CD4-positive, alpha-beta T cell treated with Interleukin-21 for 1 hour (primary cell): Measurements from ENCODE around the gene CMTM6.
"Not testable (repeated sequence)": the region's sequence is repeated elsewhere in the genome, so short reads cannot be mapped to it uniquely, and the experiment has no call there.

ENCODE experiments used
- DNase-seq: peaks from one replicate; pipeline ENCODE4 v3.0.0-alpha.2; 2020

The CMTM6 gene

GRCh38 chr3:32502118-32502945 is at the start of gene CMTM6:
Gene CMTM6, minus strand, starts transcription at chr3:32502852. Its CDS starts 107 bp downstream, at chr3:32502745.
- DNase-seq, result peak; percentile 80

GRCh38 chr3:32552013-32552412 is 49.4 kb upstream of the CMTM6 start:
- DNase-seq, result no peak

- DNase-seq, result no peak
Observed at GRCh38 chr3:32551496-32551895, 48.8 kb upstream of the CMTM6 start.

GRCh38 chr3:32551087-32551486 is 48.4 kb upstream of the CMTM6 start:
- no peak for DNase-seq

GRCh38 chr3:32545305-32545704 is 42.7 kb upstream of the CMTM6 start:
- DNase-seq, result no peak

GRCh38 chr3:32544894-32545293 is 42.2 kb upstream of the CMTM6 start:
- DNase-seq, result no peak

- no peak for DNase-seq
Observed at GRCh38 chr3:32542807-32543206, 40.2 kb upstream of the CMTM6 start.

- no peak for DNase-seq
Observed at GRCh38 chr3:32540899-32541298, 38.2 kb upstream of the CMTM6 start.

- no peak for DNase-seq
Observed at GRCh38 chr3:32532434-32532833, 29.8 kb upstream of the CMTM6 start.

- no peak for DNase-seq
Observed at GRCh38 chr3:32531010-32531647, 28.5 kb upstream of the CMTM6 start.

GRCh38 chr3:32525720-32526119 is 23.1 kb upstream of the CMTM6 start:
- DNase-seq, result no peak

GRCh38 chr3:32522682-32523081 is 20.0 kb upstream of the CMTM6 start:
- DNase-seq, result no peak

GRCh38 chr3:32518921-32519320 is 16.3 kb upstream of the CMTM6 start:
- DNase-seq, result not testable (repeated sequence)

- not testable (repeated sequence) for DNase-seq
Observed at GRCh38 chr3:32516751-32517150, 14.1 kb upstream of the CMTM6 start.

GRCh38 chr3:32511005-32511404 is 8.4 kb upstream of the CMTM6 start:
- no peak for DNase-seq

- DNase-seq, result peak; percentile 76
Observed at GRCh38 chr3:32510075-32510724, 7.5 kb upstream of the CMTM6 start.

GRCh38 chr3:32508711-32509110 is 6.1 kb upstream of the CMTM6 start:
- no peak for DNase-seq

GRCh38 chr3:32506466-32506865 is 3.8 kb upstream of the CMTM6 start:
- no peak for DNase-seq

- DNase-seq, result no peak
Observed at GRCh38 chr3:32502946-32503286, 264 bp upstream of the CMTM6 start.

GRCh38 chr3:32501783-32502117 is 902 bp downstream of the CMTM6 start:
- no peak for DNase-seq

GRCh38 chr3:32500880-32501782 is 1.5 kb downstream of the CMTM6 start:
- no peak for DNase-seq

GRCh38 chr3:32500231-32500630 is 2.4 kb downstream of the CMTM6 start:
- DNase-seq, result no peak

GRCh38 chr3:32499585-32499984 is 3.1 kb downstream of the CMTM6 start:
- no peak for DNase-seq
